Motor neuron (in vitro differentiated cells): ENCODE measurements around the gene IQGAP2. TPM values are rescaled to one million over a fixed set of nuclear protein-coding genes. Genes with fewer than 3 reads are reported as not detected.
A peak's percentile ranks its signal among the peaks of the same experiment; 100 is the strongest.

ENCODE experiments used
- ATAC-seq, 8 experiments: fragments of 200-7000 bp; cut with Tn5 transposase; replicated peaks in 6 of 8; 2 replicates each; pipeline ENCODE4 v1.8.0; 2021; ENCODE audit warnings: mild to moderate bottlenecking in 8 of 8, moderate library complexity in 8 of 8
- H3K27ac ChIP-seq, 2 donors: fragments of 250-450 bp; sonication (Bioruptor Pico); 2 replicates each; pipeline ENCODE4 v1.9.0; 2021; ENCODE audit warnings: antibody characterized with exemption in 2 of 2, mild to moderate bottlenecking in 2 of 2, moderate library complexity in 1 of 2
- H3K4me1 ChIP-seq, 2 donors: fragments of 250-450 bp; sonication (Bioruptor Pico); replicated peaks in 1 of 2; 2 replicates each; pipeline ENCODE4 v1.6.1; 2021; ENCODE audit warnings: antibody characterized with exemption in 2 of 2, mild to moderate bottlenecking in 2 of 2, moderate library complexity in 1 of 2
- H3K4me3 ChIP-seq, 5 donors: fragments of 250-450 bp; sonication (Bioruptor Pico); 2 replicates each; pipeline ENCODE4 v1.9.0; 2021; ENCODE audit warnings: antibody characterized with exemption in 5 of 5, mild to moderate bottlenecking in 5 of 5, moderate library complexity in 4 of 5
- WGBS, 10 experiments: fragments of 450-650 bp; shearing (Covaris generic); methylation state at CpG; one replicate each; pipeline ENCODE4 v1.0.0; 2022; 5-methylcytosine and 5-hydroxymethylcytosine counted together
- in situ Hi-C, 9 experiments: fragments of 400-800 bp; cut with MboI; loops; one replicate each; pipeline ENCODE4 v1.15.0; 2021; ENCODE audit warnings: low sequenced_read_pairs in 9 of 9, low pct_unique_long_range_greater_than_20kb in 2 of 9; ENCODE audit not compliant: unreplicated experiment in 9 of 9
- total RNA-seq, 8 experiments: library from RNA; unstranded; fragments of 300-600 nt; gene quantifications; 2 replicates each; pipeline versions ENCODE4 v1.2.3 to v1.2.4, GENCODE V29; 2022

Gene IQGAP2
- total RNA-seq, 8 experiments from 2014 or later, result 6.3 to 74.8 (median 14.2) TPM

DNA sequence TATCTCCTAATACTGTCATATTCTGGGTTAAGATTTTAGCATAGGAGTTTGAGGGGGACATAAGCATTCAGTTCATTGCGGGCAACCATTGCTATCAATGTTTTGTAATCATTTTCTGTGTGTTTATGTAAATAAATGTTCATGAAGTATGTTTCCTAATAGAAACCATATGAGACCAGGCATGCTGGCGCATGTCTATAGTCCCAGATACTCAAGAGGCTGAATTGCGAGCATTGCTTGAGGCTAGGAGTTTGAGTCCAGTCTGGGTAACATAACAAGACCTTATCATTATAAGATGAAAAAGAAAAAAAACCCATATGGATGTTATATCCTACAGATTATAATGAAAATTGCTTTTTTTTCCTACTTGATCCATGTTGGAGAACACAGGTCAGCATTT is 129.0 kb downstream of the IQGAP2 start:
- WGBS, 10 experiments, result 50 to 100% (median 100%) methylated on average over 1 to 3 of the region's 3 CpGs; no CpG with 5 or more reads in 1 of the 10 experiments
- Histone ChIP-seq H3K4me3 (no peak overlapping the region), H3K4me1 (peaks cover 0 to 3% of the 10 kb centered on the region in 2 donors), H3K27ac (no peak overlapping the region)
- in situ Hi-C loops, result no loop called here
- peak in 2 of 8 experiments; percentile 25 to 52 for ATAC-seq

DNA sequence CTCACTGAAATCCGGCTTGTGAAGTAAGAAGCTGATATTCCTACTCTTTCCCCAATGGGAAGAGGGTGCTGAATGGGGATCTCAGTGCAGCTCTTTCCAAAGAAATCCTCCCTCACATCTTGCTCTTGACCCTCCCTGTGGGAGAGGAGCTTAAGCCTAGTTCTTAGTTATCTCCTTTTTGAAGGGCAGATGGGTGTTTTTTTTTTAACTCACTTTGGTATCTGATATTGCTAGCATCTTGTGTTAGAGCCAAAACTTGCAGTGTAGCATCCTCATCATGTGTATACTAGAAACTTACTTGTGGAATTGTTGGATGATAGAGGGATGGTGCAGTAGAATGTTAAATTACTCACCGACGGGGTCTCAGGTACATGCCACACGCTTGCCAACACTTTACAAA is 129.9 kb downstream of the IQGAP2 start:
- Histone ChIP-seq H3K27ac (no peak overlapping the region), H3K4me1 (peaks cover 0 to 3% of the 10 kb centered on the region in 2 donors), H3K4me3 (no peak overlapping the region)
- in situ Hi-C loops, result no loop called here
- ATAC-seq, result no peak
- WGBS, 10 experiments, result 74 to 100% (median 94%) methylated on average over 2 to 4 of the region's 4 CpGs; no CpG with 5 or more reads in 1 of the 10 experiments

DNA sequence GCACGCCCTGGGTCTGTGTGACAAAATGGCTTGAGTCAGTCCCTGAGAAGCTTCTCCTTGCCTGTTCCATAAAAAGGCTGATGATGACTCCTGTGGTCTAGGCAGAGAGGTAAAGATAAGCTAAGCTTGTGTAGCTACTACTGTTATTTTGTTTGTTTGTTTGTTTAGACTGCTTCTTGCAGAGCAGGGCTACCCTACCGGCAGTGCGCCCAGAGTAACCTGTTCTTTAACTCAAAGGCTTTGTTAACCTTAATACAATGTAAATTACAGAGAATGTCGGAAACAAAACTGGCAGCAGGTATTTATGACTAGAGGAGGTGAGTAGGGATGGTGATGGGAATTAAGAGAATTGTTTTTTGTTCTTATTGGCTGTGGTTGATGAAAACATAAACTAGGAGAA is 132.5 kb downstream of the IQGAP2 start:
- no peak for ATAC-seq
- Histone ChIP-seq H3K27ac (no peak overlapping the region), H3K4me1 (peaks cover 5 to 8% of the 10 kb centered on the region in 2 donors), H3K4me3 (no peak overlapping the region)
- 63 to 100% (median 95%) methylated on average over 1 to 4 of the region's 4 CpGs; no CpG with 5 or more reads in 1 of the 10 experiments for whole genome bisulfite sequencing, 10 experiments
- in situ Hi-C loops, result no loop called here

DNA sequence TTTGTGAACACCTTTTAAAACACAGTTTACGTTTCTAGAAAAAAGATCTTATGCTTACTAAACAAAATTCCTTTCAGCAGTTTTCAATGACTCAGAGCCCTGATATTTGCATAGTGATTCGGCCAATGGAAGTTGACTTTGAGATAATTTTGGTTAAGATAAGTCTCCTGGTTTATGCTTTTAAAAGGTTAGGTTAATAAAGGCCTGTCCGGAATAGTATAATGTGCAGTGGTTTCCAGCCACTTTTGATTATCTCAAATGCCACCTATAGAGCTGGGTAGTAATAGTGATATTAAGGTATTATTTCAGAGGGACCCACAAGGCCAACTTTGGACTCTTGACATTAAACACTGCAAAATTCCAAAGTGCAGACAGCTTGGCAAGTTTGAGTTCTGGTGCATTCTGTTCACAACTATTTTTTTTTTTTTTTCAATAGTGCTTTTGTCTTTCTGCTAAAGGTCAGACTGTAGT is 134.0 kb downstream of the IQGAP2 start:
- Histone ChIP-seq H3K4me3 (no peak overlapping the region), H3K4me1 (peaks cover 5 to 8% of the 10 kb centered on the region in 2 donors), H3K27ac (no peak overlapping the region)
- in situ Hi-C loops, result no loop called here
- peak in 1 of 8 experiments; percentile 32 for ATAC-seq
- WGBS, 10 experiments, result 14 to 100% (median 95%) methylated on average over 1 to 3 of the region's 3 CpGs

DNA sequence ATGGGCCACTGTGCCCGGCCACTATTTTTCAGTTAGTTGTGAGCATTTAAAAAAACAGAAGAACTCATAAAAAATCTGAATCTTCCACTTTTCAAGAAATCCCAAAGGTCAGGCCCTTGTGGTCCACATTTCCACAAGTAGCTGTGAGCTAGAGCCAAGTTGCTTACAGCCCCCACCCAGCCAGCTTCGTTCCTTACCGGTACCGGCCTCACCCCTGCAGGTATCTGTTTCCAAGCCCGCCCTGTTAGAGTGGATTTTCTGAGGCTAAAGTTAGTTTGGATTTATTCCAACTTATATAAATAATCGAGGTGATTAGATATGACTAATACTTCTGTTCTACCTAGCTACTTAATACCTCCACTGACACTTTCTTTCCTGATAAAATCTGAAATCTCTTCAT is 139.2 kb downstream of the IQGAP2 start:
- Histone ChIP-seq H3K27ac (no peak overlapping the region), H3K4me3 (no peak overlapping the region), H3K4me1 (peaks cover 23 to 33% of the 10 kb centered on the region in 2 donors)
- WGBS, 10 experiments, result 55 to 100% (median 77%) methylated on average over 1 to 5 of the region's 6 CpGs; no CpG with 5 or more reads in 2 of the 10 experiments
- ATAC-seq, result no peak
- in situ Hi-C loops, result loop anchor here in 2 of 9 experiments (10.0 kb wide), 1 partner anchor 137 kb away; the partner anchor contains the start of gene IQGAP2 (in 2 of the 2)

DNA sequence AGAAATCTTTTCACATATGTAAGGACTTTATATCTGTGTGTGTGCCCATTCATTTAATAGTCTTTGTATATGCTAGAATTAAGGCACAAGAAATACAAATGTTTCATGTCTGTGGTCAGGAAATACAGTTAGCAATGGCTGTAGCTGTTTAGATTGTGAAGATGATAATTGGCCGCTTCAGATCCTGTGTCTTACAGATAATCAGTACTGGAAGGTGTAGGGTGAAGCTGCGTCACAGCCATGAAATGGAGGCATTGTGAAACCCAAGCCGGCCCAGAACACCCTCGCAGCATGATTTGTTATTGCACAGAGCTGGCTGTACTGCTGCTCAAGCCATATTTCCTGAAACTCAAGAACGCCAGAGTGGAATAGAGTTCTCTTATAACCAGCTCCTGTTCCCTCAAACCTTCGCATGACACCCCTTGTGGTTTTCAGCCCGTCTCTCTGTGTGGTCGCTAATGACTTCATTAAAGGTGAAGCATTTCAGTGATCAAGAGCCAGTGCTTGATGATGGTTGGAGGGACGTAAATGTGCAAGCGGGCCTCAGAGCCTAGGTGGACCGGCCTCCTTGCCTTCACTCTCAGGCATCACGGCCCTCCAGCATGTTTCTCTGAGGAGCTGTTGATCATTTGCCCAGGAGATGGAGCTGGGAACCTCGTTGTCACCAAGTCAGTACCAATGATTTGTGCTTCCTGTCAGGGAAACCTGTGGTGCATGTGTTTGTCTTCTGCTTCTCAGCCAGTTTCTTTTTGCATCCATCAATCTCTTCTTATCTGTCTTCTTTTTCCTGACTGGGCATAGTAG is 140.0 kb downstream of the IQGAP2 start:
- in situ Hi-C loops, result loop anchor here in 2 of 9 experiments (10.0 kb wide), 1 partner anchor 138 kb away; the partner anchor contains the start of gene IQGAP2 (in 2 of the 2)
- H3K27ac ChIP-seq, result no peak overlapping the region
- peak in 3 of 8 experiments; percentile 8 to 16 (median 15) for ATAC-seq

DNA sequence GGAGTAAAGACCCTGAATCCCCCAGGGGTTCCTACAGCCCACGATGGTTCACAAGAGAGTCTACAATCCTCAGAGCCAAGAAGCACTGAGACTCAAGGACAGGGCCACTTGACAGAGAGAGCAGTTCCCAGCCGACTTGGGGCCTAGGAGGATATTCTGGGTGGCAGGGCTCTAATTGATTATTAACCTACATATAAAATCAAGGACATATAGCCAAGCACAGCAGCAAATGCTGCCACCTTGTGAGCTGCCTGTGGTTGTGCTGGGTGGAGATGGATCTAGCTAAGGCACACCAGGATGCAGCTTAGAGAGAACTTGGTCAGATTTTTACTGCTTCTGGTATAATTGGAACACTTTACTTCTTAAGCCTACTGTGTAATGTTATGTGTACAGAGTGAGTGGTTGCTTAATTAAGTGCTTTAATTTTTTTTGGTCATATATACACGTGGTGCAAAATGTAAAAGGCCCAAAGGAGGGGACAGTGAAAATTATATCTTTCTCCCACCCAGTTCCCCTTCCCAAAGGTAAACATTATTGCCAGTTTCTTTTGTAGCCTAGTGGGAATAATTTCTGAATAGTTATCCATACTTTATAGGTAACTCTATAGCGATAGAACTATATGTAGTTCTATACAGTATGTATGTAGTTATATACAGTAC is 141.3 kb downstream of the IQGAP2 start:
- Histone ChIP-seq H3K4me3 (no peak overlapping the region), H3K27ac (no peak overlapping the region), H3K4me1 (peaks cover 17 to 26% of the 10 kb centered on the region in 2 donors)
- WGBS, 10 experiments, result 0 to 80% (median 33%) methylated on average over 1 to 3 of the region's 4 CpGs; no CpG with 5 or more reads in 1 of the 10 experiments
- in situ Hi-C loops, result loop anchor here in 2 of 9 experiments (10.0 kb wide), 1 partner anchor 140 kb away; the partner anchor contains the start of gene IQGAP2 (in 2 of the 2)
- ATAC-seq, result peak; percentile 53 to 93 (median 89)

More for the DNA sequence above, 140.0 kb downstream of the IQGAP2 start:
- WGBS, 10 experiments, result 20 to 100% (median 83%) methylated on average over 1 to 13 of the region's 13 CpGs; no CpG with 5 or more reads in 1 of the 10 experiments
- H3K4me1 ChIP-seq, result peaks cover 23 to 32% of the 10 kb centered on the region in 2 donors
- no peak overlapping the region for H3K4me3 ChIP-seq

DNA sequence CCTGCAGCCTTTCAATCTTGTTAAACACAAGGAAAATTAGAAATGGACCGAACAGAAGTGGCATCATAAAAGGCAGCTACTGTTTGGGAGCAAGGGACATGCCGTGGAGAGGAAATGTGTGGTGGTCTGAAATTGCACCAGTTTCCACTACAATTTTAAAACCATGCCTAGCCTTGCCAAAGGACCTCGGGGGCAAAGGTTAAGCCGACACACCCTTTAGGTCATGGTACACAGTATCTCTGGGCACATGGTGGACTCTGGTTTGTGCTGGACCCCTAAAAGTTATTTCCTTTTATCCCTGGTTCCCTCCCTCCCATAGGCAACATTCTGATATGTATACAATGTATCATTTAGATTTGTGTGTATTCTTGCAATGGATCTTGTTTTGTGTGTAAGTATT is 142.1 kb downstream of the IQGAP2 start:
- Histone ChIP-seq H3K27ac (no peak overlapping the region), H3K4me3 (no peak overlapping the region), H3K4me1 (peaks cover 17 to 26% of the 10 kb centered on the region in 2 donors)
- ATAC-seq, result no peak
- WGBS, 10 experiments, result 29 to 100% (median 89%) methylated on average over 1 to 4 of the region's 4 CpGs; no CpG with 5 or more reads in 2 of the 10 experiments
- in situ Hi-C loops, result loop anchor here in 2 of 9 experiments (10.0 kb wide), 1 partner anchor 140 kb away; the partner anchor contains the start of gene IQGAP2 (in 2 of the 2)

DNA sequence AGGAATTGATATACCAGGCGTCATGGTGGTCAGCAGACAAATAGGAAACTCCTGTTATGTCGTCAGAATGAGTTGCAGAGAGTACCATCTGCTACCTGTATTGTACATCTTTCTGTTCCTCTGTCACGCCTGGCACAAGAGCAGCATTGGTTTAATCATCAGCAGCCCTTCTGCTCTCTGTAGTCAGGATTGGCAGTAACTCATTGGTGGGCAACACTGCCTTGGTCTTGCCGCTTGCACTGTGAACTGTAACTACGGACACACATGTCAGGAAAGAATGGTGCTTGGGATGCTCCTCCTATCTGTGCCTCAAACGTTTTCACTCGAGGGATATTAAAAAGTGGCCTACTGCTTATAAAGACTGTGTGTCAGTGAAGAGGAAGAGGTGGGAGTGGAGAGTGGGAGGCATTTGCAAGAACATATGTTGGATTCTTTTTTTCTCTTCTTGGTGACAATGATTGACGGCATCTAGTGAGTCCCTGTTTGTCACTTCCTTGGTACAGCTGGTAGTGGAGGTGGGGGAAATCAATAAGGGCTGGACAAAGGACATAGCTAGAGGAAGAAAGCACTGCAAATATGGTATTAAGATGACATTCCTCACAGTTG is 143.5 kb downstream of the IQGAP2 start:
- WGBS, 10 experiments, result 0 to 100% (median 61%) methylated on average over 1 to 3 of the region's 8 CpGs; no CpG with 5 or more reads in 3 of the 10 experiments
- H3K4me1 ChIP-seq, result peaks cover 17 to 26% of the 10 kb centered on the region in 2 donors
- in situ Hi-C loops, result loop anchor here in 2 of 9 experiments (10.0 kb wide), 1 partner anchor 142 kb away; the partner anchor contains the start of gene IQGAP2 (in 2 of the 2)
- no peak overlapping the region for H3K4me3 ChIP-seq
- H3K27ac ChIP-seq, result no peak overlapping the region
- ATAC-seq, result peak in 5 of 8 experiments; percentile 29 to 49 (median 47)

DNA sequence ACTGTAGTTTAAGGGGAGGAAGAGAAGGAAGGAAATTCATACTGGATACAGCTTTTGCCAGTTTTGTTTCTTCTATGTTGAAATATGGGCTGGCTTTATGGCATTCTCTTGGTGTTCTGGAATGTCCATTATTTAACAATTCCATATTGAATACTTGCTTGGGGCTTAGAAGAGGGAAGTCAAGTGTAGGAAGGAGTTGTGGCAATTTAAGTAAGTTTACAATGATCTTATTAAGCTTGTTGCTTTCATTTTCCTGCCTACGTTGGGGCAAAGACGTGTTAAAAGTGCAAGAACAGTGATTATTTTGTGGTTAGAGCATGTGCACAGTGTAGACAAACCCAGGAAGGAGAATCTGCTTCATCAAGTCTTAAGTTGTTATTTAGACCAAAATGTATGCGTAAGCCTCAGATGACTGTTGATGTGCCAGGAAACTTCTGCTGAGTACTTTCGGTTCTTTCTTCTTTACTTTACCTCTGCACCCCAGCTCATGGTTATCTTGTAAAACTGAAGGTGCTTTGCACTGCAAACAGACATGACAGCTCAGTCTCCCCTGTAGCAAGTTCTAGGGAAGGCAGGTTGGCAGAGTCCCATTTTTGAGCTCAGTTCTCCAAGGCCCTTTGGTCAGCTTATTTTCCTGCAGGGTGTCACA is 144.3 kb downstream of the IQGAP2 start:
- no peak overlapping the region for H3K4me3 ChIP-seq
- WGBS, 10 experiments, result 0 to 100% (median 61%) methylated on average over 1 to 4 of the region's 4 CpGs; no CpG with 5 or more reads in 1 of the 10 experiments
- peak in 3 of 8 experiments; percentile 76 to 84 (median 77) for ATAC-seq
- H3K27ac ChIP-seq, result no peak overlapping the region
- peaks cover 17 to 26% of the 10 kb centered on the region in 2 donors for H3K4me1 ChIP-seq
- in situ Hi-C loops, result loop anchor here in 2 of 9 experiments (10.0 kb wide), 1 partner anchor 143 kb away; the partner anchor contains the start of gene IQGAP2 (in 2 of the 2)

DNA sequence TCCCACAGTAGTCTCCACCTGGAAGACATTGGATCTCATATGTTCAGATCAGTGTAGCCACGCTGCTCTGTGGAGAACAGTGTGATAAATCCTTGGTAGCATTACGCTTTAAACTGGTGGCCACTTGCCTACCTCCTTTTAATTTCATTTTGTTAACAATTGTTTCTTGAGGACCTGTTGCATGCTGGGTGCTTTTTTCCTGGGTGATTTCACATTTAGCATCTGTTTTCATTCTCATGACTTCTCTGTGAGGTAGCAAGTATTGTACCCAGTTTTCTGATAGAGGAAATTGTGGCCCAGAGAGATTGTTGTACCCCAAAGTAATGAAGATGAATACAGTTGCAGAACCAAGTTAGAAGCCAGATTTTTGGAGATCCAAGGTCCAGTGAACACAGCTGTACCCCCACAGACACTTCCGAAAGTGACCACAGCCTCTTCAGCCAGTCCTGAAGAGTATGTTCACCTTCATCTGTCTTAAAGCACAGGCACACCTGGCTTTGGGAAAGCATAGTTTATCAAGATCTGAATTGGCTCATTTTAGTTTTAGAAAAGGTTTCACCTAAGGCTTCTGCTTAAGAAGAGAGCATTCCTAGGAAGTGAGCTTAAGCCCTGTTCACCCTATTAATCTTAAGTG is 144.9 kb downstream of the IQGAP2 start:
- no peak for ATAC-seq
- WGBS, 10 experiments, result 33 to 100% (median 87%) methylated on average over 1 to 3 of the region's 3 CpGs; no CpG with 5 or more reads in 1 of the 10 experiments
- H3K4me1 ChIP-seq, result peaks cover 15 to 25% of the 10 kb centered on the region in 2 donors
- no peak overlapping the region for H3K4me3 ChIP-seq
- H3K27ac ChIP-seq, result no peak overlapping the region
- in situ Hi-C loops, result loop anchor here in 2 of 9 experiments (10.0 kb wide), 1 partner anchor 143 kb away; the partner anchor contains the start of gene IQGAP2 (in 2 of the 2)
